Head of caudate nucleus (tissue), 42 donors: ENCODE results near the gene SERINC5.
A peak's percentile ranks its signal among the peaks of the same experiment; 100 is the strongest.

ENCODE experiments used
- DNase-seq, 42 donors: peaks; one replicate each; pipeline versions ENCODE4 v3.0.0 to v3.0.0-alpha.2; 2020 to 2021; ENCODE audit warnings: mixed read lengths in 7 of 42
- intact Hi-C: fragments of 100-400 bp; cut with DNase I; formaldehyde crosslinking; loops from one replicate; pipeline ENCODE4 v1.15.0; 2022

The SERINC5 gene

GRCh38 chr5:80068246-80068636, 187.6 kb downstream of the SERINC5 start:
- DNase-seq: no peak
- intact Hi-C loops: no loop called here

DNA sequence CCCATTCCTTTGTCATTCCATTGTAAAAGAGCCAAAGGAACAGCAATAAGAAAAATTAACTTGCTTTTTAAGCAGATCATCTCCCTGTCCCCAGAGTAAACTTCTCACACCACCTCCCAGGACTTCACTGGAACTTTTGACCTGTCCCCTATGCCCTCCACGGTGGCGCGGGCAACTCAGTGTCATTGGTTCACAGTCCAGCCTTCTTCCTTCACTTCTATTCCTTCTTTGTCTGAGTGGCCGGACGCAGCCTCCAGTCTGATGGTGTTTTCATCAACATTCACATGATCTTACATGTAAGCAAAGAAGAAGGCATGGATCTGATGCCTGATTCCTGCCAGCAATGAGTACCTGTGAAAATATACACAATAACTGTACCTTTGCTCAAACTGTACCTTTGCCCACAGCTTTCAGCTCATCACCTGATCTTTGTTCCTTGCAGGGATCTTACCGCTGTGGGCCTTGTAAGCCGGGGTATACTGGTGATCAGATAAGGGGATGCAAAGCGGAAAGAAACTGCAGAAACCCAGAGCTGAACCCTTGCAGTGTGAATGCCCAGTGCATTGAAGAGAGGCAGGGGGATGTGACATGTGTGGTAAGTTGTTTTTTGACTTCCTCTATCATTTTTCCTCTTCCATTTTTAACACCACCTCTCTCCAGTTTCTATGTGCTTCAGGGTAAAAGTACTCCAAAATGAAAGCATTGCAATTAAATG, 188.2 kb downstream of the SERINC5 start:
- intact Hi-C loops: no loop called here
- peak in 1 of 42 donors; percentile 30 for DNase-seq

- DNase-seq: no peak
- intact Hi-C loops: no loop called here
These were observed 188.8 kb downstream of the SERINC5 start for GRCh38 chr5:80067016-80067415.

- DNase-seq: no peak
- intact Hi-C loops: no loop called here
These were observed 191.7 kb downstream of the SERINC5 start for GRCh38 chr5:80064124-80064523.
